Left ventricle myocardium inferior (tissue), 1 donor: ENCODE data around the gene FLRT1. TPM values are rescaled to one million over a fixed set of nuclear protein-coding genes. Genes with fewer than 3 reads are reported as not detected.

ENCODE experiments used
- DNase-seq: peaks from one replicate; pipeline ENCODE4 v3.0.0-alpha.2; 2020
- H3K27ac ChIP-seq: fragments of 200-600 bp; replicated peaks from 2 replicates; pipeline ENCODE4 v1.8.0; 2021
- H3K27me3 ChIP-seq: fragments of 200-600 bp; 2 replicates; pipeline ENCODE4 v1.8.0; 2021; ENCODE audit warnings: low read depth
- H3K36me3 ChIP-seq: fragments of 200-600 bp; 2 replicates; pipeline ENCODE4 v1.8.0; 2021
- H3K4me1 ChIP-seq: fragments of 200-600 bp; 2 replicates; pipeline ENCODE4 v1.8.0; 2021
- H3K4me3 ChIP-seq: fragments of 200-600 bp; 2 replicates; pipeline ENCODE4 v1.8.0; 2021; ENCODE audit warnings: mild to moderate bottlenecking, moderate library complexity
- H3K9me3 ChIP-seq: fragments of 200-600 bp; replicated peaks from 2 replicates; pipeline ENCODE4 v1.8.0; 2021
- CTCF ChIP-seq: fragments of 200-600 bp; IDR thresholded peaks from 2 replicates; pipeline ENCODE4 v1.8.0; 2021; ENCODE audit warnings: antibody characterized with exemption, mild to moderate bottlenecking, borderline replicate concordance
- intact Hi-C: fragments of 100-400 bp; cut with micrococcal nuclease; formaldehyde crosslinking; loops from one replicate; pipeline ENCODE4 v1.11.0; 2022
- total RNA-seq: library from RNA; stranded (reverse); fragmentation: NEBNext Ultra II Directional; extraction: Animal tissue kit (Norgen Biotek cat#: 25700); gene quantifications from one replicate; pipeline ENCODE4 v1.2.1, GENCODE V29; 2021
- donor health status: DM: no; HTN: yes; CAD: no; lungs with severe emphysema.

Gene FLRT1
- total RNA-seq, 1 donor from 2014 or later = 0.44 TPM

GRCh38 chr11:64052436-64052835 lies 16.7 kb downstream of the FLRT1 start:
- Histone ChIP-seq H3K27ac (no peak overlapping the region), H3K36me3 (no peaks in the 10 kb centered on the region), H3K4me3 (no peak overlapping the region), H3K9me3 (no peaks in the 10 kb centered on the region), H3K4me1 (peaks cover 35% of the 10 kb centered on the region), H3K27me3 (no peaks in the 10 kb centered on the region)
- intact Hi-C loops = no loop called here
- DNase-seq = no peak
- no peak for TF ChIP-seq CTCF

GRCh38 chr11:64052938-64053622 lies 17.3 kb downstream of the FLRT1 start:
- DNase-seq = no peak
- H3K36me3 ChIP-seq = no peaks in the 10 kb centered on the region
- H3K9me3 ChIP-seq = no peaks in the 10 kb centered on the region
- peaks cover 41% of the 10 kb centered on the region for H3K4me1 ChIP-seq
- no peak overlapping the region for H3K27ac ChIP-seq
- TF ChIP-seq CTCF = no peak
- intact Hi-C loops = no loop called here
- no peak overlapping the region for H3K4me3 ChIP-seq
- no peaks in the 10 kb centered on the region for H3K27me3 ChIP-seq

GRCh38 chr11:64053699-64054098 lies 18.0 kb downstream of the FLRT1 start:
- no peaks in the 10 kb centered on the region for H3K27me3 ChIP-seq
- TF ChIP-seq CTCF = no peak
- no peak overlapping the region for H3K27ac ChIP-seq
- H3K36me3 ChIP-seq = no peaks in the 10 kb centered on the region
- DNase-seq = no peak
- H3K4me3 ChIP-seq = no peak overlapping the region
- no peaks in the 10 kb centered on the region for H3K9me3 ChIP-seq
- peaks cover 48% of the 10 kb centered on the region for H3K4me1 ChIP-seq
- intact Hi-C loops = no loop called here

- Histone ChIP-seq H3K36me3 (no peaks in the 10 kb centered on the region), H3K9me3 (no peaks in the 10 kb centered on the region), H3K4me3 (no peak overlapping the region), H3K27me3 (no peaks in the 10 kb centered on the region), H3K27ac (peak overlapping the region; percentile 57), H3K4me1 (peaks cover 54% of the 10 kb centered on the region)
- DNase-seq = peak; percentile 74
- intact Hi-C loops = no loop called here
- TF ChIP-seq CTCF = no peak
These were observed 19.3 kb downstream of the FLRT1 start for GRCh38 chr11:64055077-64055476.

- peaks cover 8% of the 10 kb centered on the region for H3K27me3 ChIP-seq
- no peak overlapping the region for H3K4me3 ChIP-seq
- peak overlapping the region; percentile 57 for H3K27ac ChIP-seq
- TF ChIP-seq CTCF = no peak
- H3K4me1 ChIP-seq = peaks cover 65% of the 10 kb centered on the region
- intact Hi-C loops = no loop called here
- no peaks in the 10 kb centered on the region for H3K9me3 ChIP-seq
- DNase-seq = no peak
- H3K36me3 ChIP-seq = no peaks in the 10 kb centered on the region
These were observed 20.6 kb downstream of the FLRT1 start for GRCh38 chr11:64056213-64056785.
